ENCODE measurements around the gene PRKAG3. TPM values are rescaled to one million over a fixed set of nuclear protein-coding genes. Genes with fewer than 3 reads are reported as not detected.

Gene PRKAG3
- total RNA-seq, 3 donors from 2014 or later (not counting 1 experiment from before 2014, with no cell fraction given) = not detected

DNA sequence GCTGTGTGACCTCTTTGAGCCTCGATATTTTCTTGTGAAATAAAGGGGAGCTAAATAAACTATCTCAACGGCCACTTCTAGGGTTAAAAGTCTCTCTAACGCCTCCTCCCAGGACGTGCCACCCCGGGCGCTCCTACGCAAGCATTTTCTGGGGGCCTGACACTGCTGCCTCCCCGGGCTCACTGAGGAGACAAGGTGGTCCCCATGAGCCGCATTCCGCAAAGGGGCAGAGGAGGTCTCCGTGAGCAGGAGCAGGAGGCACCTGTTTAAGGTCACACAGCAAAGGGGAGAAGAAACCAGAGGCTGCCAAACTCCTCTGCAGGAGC lies 48.1 kb upstream of the PRKAG3 start:
- WGBS (ENCODE audit: insufficient coverage) = 8% methylated on average over 11 of the region's 11 CpGs
- H3K9me3 ChIP-seq (ENCODE audit: control insufficient read depth, insufficient read depth, low read length) = no peaks in the 10 kb centered on the region
- Mint-ChIP-seq H3K27ac (peak overlapping the region in 1 of 2 donors; percentile 90), H3K4me1 (peaks cover 0 to 22% of the 10 kb centered on the region in 2 donors), H3K27me3 (ENCODE audit: low read depth in 2 of 2) (peaks cover 52 to 55% of the 10 kb centered on the region in 2 donors), H3K36me3 (no peaks in the 10 kb centered on the region), H3K4me3 (no peak overlapping the region), H3K9me3 (no peaks in the 10 kb centered on the region)
- peaks cover 39% of the 10 kb centered on the region for H3K4me1 ChIP-seq (ENCODE audit: control insufficient read depth, insufficient read depth, low read length)
- H3K27me3 ChIP-seq (ENCODE audit: control insufficient read depth, insufficient read depth, low read length) = peaks cover 52% of the 10 kb centered on the region
- peak overlapping the region; percentile 24 for H3K4me3 ChIP-seq (ENCODE audit: low read length)
- ATAC-seq (peak in 1 of 3 donors; percentile 1), DNase-seq (no peak)
- H3K36me3 ChIP-seq (ENCODE audit: control insufficient read depth, insufficient read depth, low read length) = no peaks in the 10 kb centered on the region
- TF ChIP-seq, protein P1, sequence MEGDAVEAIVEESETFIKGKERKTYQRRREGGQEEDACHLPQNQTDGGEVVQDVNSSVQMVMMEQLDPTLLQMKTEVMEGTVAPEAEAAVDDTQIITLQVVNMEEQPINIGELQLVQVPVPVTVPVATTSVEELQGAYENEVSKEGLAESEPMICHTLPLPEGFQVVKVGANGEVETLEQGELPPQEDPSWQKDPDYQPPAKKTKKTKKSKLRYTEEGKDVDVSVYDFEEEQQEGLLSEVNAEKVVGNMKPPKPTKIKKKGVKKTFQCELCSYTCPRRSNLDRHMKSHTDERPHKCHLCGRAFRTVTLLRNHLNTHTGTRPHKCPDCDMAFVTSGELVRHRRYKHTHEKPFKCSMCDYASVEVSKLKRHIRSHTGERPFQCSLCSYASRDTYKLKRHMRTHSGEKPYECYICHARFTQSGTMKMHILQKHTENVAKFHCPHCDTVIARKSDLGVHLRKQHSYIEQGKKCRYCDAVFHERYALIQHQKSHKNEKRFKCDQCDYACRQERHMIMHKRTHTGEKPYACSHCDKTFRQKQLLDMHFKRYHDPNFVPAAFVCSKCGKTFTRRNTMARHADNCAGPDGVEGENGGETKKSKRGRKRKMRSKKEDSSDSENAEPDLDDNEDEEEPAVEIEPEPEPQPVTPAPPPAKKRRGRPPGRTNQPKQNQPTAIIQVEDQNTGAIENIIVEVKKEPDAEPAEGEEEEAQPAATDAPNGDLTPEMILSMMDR (IDR thresholded peaks at IDR 0.05) = no peak
- intact Hi-C loops (cut with micrococcal nuclease) = no loop called here
- H3K27ac ChIP-seq (ENCODE audit: low read length) = peak overlapping the region; percentile 65

- Histone ChIP-seq H3K9me3 (ENCODE audit: control insufficient read depth, insufficient read depth, low read length) (no peaks in the 10 kb centered on the region), H3K27me3 (ENCODE audit: control insufficient read depth, insufficient read depth, low read length) (peaks cover 49% of the 10 kb centered on the region), H3K27ac (ENCODE audit: low read length) (peak overlapping the region; percentile 65), H3K4me1 (ENCODE audit: control insufficient read depth, insufficient read depth, low read length) (peaks cover 39% of the 10 kb centered on the region), H3K4me3 (ENCODE audit: low read length) (no peak overlapping the region), H3K36me3 (ENCODE audit: control insufficient read depth, insufficient read depth, low read length) (no peaks in the 10 kb centered on the region)
- Mint-ChIP-seq H3K27me3 (ENCODE audit: low read depth in 2 of 2) (peaks cover 49% of the 10 kb centered on the region in 2 donors), H3K36me3 (no peaks in the 10 kb centered on the region), H3K4me3 (no peak overlapping the region), H3K4me1 (peaks cover 0 to 22% of the 10 kb centered on the region in 2 donors), H3K27ac (peak overlapping the region in 1 of 2 donors; percentile 90), H3K9me3 (no peaks in the 10 kb centered on the region)
- TF ChIP-seq, protein P1 (IDR thresholded peaks at IDR 0.05) = no peak
- no peak for ATAC-seq
- WGBS (ENCODE audit: insufficient coverage) = 38% methylated on average over 12 of the region's 16 CpGs
- DNase-seq = no peak
- intact Hi-C loops (cut with micrococcal nuclease) = no loop called here
Observed at GRCh38 chr2:218878926-218879761, 47.5 kb upstream of the PRKAG3 start.

DNA sequence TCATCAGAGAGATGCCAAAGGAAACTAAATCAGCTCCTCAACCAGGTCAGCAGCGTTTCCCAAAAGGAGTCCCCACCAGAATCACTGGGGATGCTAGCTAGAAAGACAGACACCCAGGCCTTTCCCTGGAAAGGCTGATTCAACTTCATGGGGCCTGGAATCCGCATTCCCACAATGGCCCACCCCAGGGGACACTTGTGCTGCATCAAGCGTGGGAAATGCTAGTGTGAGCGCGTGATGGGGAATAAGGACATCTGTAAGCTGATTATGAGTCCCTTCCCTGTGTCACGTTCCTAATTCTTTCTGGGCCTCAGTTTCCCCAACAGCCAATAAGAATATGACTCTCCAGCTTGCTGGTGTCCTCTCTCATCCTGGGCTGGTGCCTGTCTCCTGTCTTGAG lies 46.9 kb upstream of the PRKAG3 start:
- intact Hi-C loops (cut with micrococcal nuclease) = no loop called here
- H3K4me1 Mint-ChIP-seq = peaks cover 0 to 22% of the 10 kb centered on the region in 2 donors
- TF ChIP-seq, protein P1 (IDR thresholded peaks at IDR 0.05) = no peak
- peaks cover 46% of the 10 kb centered on the region for H3K27me3 ChIP-seq (ENCODE audit: control insufficient read depth, insufficient read depth, low read length)
- WGBS (ENCODE audit: insufficient coverage) = 77% methylated on average over 6 of the region's 6 CpGs
- DNase-seq (no peak), ATAC-seq (no peak)
- H3K4me3 ChIP-seq (ENCODE audit: low read length) = no peak overlapping the region
- peaks cover 47 to 50% of the 10 kb centered on the region in 2 donors for H3K27me3 Mint-ChIP-seq (ENCODE audit: low read depth in 2 of 2)
- no peaks in the 10 kb centered on the region for H3K9me3 Mint-ChIP-seq
- no peaks in the 10 kb centered on the region for H3K36me3 ChIP-seq (ENCODE audit: control insufficient read depth, insufficient read depth, low read length)
- no peak overlapping the region for H3K4me3 Mint-ChIP-seq
- no peaks in the 10 kb centered on the region for H3K36me3 Mint-ChIP-seq
- no peaks in the 10 kb centered on the region for H3K9me3 ChIP-seq (ENCODE audit: control insufficient read depth, insufficient read depth, low read length)
- no peak overlapping the region for H3K27ac ChIP-seq (ENCODE audit: low read length)
- H3K4me1 ChIP-seq (ENCODE audit: control insufficient read depth, insufficient read depth, low read length) = peaks cover 35% of the 10 kb centered on the region
- no peak overlapping the region for H3K27ac Mint-ChIP-seq

Data from natural killer cell (primary cell).